Panc1 (cell line): ENCODE data around the gene OR6Y1. TPM values are rescaled to one million over a fixed set of nuclear protein-coding genes. Genes with fewer than 3 reads are reported as not detected.

ENCODE experiments used
- ATAC-seq: fragments of 200-7000 bp; cut with Tn5 transposase; 2 replicates; pipeline ENCODE4 v1.9.1; 2020; ENCODE audit warnings: mild to moderate bottlenecking, moderate library complexity
- BruUV-seq: library from RNA; stranded (reverse); fragments of 400-500 nt; replicated peaks from 2 replicates; lab custom pipeline; 2021; lab: Mats Ljungman, UMichigan
- CTCF ChIA-PET: fragments of 300-600 bp; sonication (Branson Sonifier 250); formaldehyde crosslinking; loops from one replicate; lab custom pipeline; 2022; ENCODE audit warnings: antibody characterized with exemption; lab: Charles Lee
- POLR2A ChIA-PET: fragments of 300-600 bp; sonication (Branson Sonifier 250); formaldehyde crosslinking; loops from one replicate; lab custom pipeline; 2022; ENCODE audit warnings: antibody characterized with exemption; lab: Charles Lee
- DNase-seq: peaks from one replicate; pipeline ENCODE4 v3.0.0-alpha.2; 2010; ENCODE audit warnings: low read depth, low spot score
- H3K27ac ChIP-seq: 2 replicates; pipeline ENCODE4 v1.5.1; 2011; ENCODE audit warnings: mild to moderate bottlenecking, low read length, inconsistent platforms
- H3K27me3 ChIP-seq: fragments of 200-500 bp; sonication (Bioruptor generic); 2 replicates; pipeline ENCODE4 v1.6.0; 2014; ENCODE audit warnings: low read length, inconsistent platforms; ENCODE audit not compliant: control insufficient read depth, insufficient read depth
- H3K36me3 ChIP-seq: fragments of 200-500 bp; sonication (Bioruptor generic); 2 replicates; pipeline ENCODE4 v1.5.1; 2014; ENCODE audit warnings: inconsistent platforms, mild to moderate bottlenecking, low read length, moderate library complexity; ENCODE audit not compliant: control insufficient read depth, insufficient read depth
- H3K4me1 ChIP-seq: 2 replicates; pipeline ENCODE4 v1.5.1; 2011; ENCODE audit warnings: inconsistent platforms, mild to moderate bottlenecking, low read length, moderate library complexity; ENCODE audit not compliant: control insufficient read depth, insufficient read depth
- H3K4me3 ChIP-seq, 2 experiments: 2 replicates each; pipeline ENCODE4 v1.5.1; 2011 to 2012; ENCODE audit warnings: low read depth in 2 of 2, low read length in 2 of 2, mild to moderate bottlenecking in 2 of 2, inconsistent platforms in 1 of 2, moderate library complexity in 1 of 2
- H3K9me3 ChIP-seq: fragments of 200-500 bp; sonication (Bioruptor generic); 2 replicates; pipeline ENCODE4 v1.5.1; 2014; ENCODE audit warnings: low read depth, mild to moderate bottlenecking, inconsistent platforms, low read length, moderate library complexity; ENCODE audit not compliant: control insufficient read depth, insufficient read depth
- POLR2AphosphoS5 ChIP-seq: IDR thresholded peaks from 2 replicates; pipeline ENCODE4 v1.6.1; 2012; ENCODE audit warnings: mild to moderate bottlenecking, low read depth, low read length, moderate library complexity
- SIN3A ChIP-seq: IDR thresholded peaks from 2 replicates; pipeline ENCODE4 v1.6.1; 2012; ENCODE audit warnings: low read depth, mild to moderate bottlenecking, low read length, moderate library complexity, borderline replicate concordance; ENCODE audit not compliant: insufficient read depth
- TCF7L2 ChIP-seq: IDR thresholded peaks from 2 replicates; pipeline ENCODE4 v1.6.1; 2011; ENCODE audit warnings: mild to moderate bottlenecking, low read depth, low read length, inconsistent platforms
- in situ Hi-C: cut with HindIII; loops from 2 replicates; pipeline ENCODE4 v1.10.0; 2016; ENCODE audit warnings: low sequenced_read_pairs, low pct_unique_long_range_greater_than_20kb
- intact Hi-C: fragments of 100-400 bp; cut with micrococcal nuclease; formaldehyde crosslinking; loops from one replicate; pipeline ENCODE4 v1.10.0; 2022; ENCODE audit not compliant: unreplicated experiment
- total RNA-seq: library from RNA; stranded (reverse); gene quantifications from one replicate; pipeline ENCODE4 v1.2.1, GENCODE V29; 2021; ENCODE audit not compliant: unreplicated experiment
- TF ChIP-seq, protein P1 (sequence below): fragments of 450-650 bp; IDR thresholded peaks from 2 replicates; pipeline ENCODE4 v1.5.1; 2017; ENCODE audit warnings: mild to moderate bottlenecking
- TF ChIP-seq, protein P2 (sequence below), 2 experiments: IDR thresholded peaks; 2 replicates each; pipeline ENCODE4 v1.6.1; 2011 to 2012; ENCODE audit warnings: low read depth in 2 of 2, control low read depth in 1 of 2, low read length in 1 of 2, mild to moderate bottlenecking in 1 of 2, moderate library complexity in 1 of 2; ENCODE audit not compliant: insufficient read depth in 1 of 2

The OR6Y1 gene
- total RNA-seq, 1 experiment from 2014 or later = not detected

DNA sequence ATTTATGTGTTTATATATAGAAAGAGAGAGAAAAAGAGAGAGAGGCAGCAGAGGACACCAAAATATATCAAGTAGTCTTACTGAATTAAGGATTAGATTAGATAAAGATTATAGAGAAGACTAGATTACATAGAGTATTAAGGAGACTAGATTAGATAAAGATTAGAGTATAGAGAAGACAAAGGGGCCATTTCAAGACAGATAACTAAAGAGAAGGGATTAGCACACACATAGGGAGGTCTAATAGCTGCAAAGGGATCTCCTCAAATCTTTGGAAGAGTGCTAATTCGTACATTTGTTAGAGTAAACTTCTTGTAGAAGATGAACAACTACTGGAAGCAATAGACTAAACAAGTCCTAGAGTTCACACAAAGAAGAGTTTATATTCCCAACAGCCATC is 34.2 kb downstream of the OR6Y1 start:
- ChIA-PET POLR2A (no interaction called here), CTCF (no interaction called here)
- no peaks in the 10 kb centered on the region for H3K4me1 ChIP-seq
- in situ Hi-C loops = no loop called here
- no peak overlapping the region for H3K4me3 ChIP-seq
- TF ChIP-seq SIN3A = no peak
- TF ChIP-seq, protein P1, sequence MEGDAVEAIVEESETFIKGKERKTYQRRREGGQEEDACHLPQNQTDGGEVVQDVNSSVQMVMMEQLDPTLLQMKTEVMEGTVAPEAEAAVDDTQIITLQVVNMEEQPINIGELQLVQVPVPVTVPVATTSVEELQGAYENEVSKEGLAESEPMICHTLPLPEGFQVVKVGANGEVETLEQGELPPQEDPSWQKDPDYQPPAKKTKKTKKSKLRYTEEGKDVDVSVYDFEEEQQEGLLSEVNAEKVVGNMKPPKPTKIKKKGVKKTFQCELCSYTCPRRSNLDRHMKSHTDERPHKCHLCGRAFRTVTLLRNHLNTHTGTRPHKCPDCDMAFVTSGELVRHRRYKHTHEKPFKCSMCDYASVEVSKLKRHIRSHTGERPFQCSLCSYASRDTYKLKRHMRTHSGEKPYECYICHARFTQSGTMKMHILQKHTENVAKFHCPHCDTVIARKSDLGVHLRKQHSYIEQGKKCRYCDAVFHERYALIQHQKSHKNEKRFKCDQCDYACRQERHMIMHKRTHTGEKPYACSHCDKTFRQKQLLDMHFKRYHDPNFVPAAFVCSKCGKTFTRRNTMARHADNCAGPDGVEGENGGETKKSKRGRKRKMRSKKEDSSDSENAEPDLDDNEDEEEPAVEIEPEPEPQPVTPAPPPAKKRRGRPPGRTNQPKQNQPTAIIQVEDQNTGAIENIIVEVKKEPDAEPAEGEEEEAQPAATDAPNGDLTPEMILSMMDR = no peak
- TF ChIP-seq, protein P2, sequence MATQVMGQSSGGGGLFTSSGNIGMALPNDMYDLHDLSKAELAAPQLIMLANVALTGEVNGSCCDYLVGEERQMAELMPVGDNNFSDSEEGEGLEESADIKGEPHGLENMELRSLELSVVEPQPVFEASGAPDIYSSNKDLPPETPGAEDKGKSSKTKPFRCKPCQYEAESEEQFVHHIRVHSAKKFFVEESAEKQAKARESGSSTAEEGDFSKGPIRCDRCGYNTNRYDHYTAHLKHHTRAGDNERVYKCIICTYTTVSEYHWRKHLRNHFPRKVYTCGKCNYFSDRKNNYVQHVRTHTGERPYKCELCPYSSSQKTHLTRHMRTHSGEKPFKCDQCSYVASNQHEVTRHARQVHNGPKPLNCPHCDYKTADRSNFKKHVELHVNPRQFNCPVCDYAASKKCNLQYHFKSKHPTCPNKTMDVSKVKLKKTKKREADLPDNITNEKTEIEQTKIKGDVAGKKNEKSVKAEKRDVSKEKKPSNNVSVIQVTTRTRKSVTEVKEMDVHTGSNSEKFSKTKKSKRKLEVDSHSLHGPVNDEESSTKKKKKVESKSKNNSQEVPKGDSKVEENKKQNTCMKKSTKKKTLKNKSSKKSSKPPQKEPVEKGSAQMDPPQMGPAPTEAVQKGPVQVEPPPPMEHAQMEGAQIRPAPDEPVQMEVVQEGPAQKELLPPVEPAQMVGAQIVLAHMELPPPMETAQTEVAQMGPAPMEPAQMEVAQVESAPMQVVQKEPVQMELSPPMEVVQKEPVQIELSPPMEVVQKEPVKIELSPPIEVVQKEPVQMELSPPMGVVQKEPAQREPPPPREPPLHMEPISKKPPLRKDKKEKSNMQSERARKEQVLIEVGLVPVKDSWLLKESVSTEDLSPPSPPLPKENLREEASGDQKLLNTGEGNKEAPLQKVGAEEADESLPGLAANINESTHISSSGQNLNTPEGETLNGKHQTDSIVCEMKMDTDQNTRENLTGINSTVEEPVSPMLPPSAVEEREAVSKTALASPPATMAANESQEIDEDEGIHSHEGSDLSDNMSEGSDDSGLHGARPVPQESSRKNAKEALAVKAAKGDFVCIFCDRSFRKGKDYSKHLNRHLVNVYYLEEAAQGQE (IDR thresholded peaks at IDR 0.05; ENCODE audit: insufficient read depth in 1 of 2, low read depth in 2 of 2, low read length in 1 of 2) = no peak
- no peak for TF ChIP-seq POLR2AphosphoS5
- no peak for TF ChIP-seq TCF7L2
- DNase-seq = no peak
- H3K27me3 ChIP-seq = no peaks in the 10 kb centered on the region
- H3K27ac ChIP-seq = no peak overlapping the region
- intact Hi-C loops = no loop called here
- H3K9me3 ChIP-seq = no peaks in the 10 kb centered on the region
- BruUV-seq = no TSS peak
- H3K36me3 ChIP-seq = no peaks in the 10 kb centered on the region
- no peak for ATAC-seq

DNA sequence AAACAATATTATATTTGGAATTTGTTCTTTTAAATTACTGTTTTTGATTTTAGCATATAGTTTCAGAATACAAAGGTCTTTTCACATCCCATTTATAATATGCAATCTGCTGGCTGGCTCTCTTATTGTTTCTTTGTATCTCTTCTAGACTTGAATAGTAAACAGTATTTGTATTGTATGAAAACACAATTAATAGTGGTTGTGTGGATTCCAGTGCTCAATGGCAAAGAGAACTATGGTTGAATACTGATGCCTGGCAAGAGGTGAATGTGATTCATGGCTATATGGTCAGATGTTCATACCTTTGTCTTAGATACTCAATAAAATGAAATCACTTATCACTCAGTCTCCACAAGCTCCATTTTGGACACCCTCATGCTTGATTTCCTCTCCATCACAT is 37.2 kb downstream of the OR6Y1 start:
- no peaks in the 10 kb centered on the region for H3K36me3 ChIP-seq
- H3K4me1 ChIP-seq = no peaks in the 10 kb centered on the region
- CTCF ChIA-PET = no interaction called here
- no peak for DNase-seq
- H3K27ac ChIP-seq = no peak overlapping the region
- no peak overlapping the region for H3K4me3 ChIP-seq
- no TSS peak for BruUV-seq
- ATAC-seq = no peak
- intact Hi-C loops = no loop called here
- TF ChIP-seq TCF7L2 (no peak), POLR2AphosphoS5 (no peak), SIN3A (no peak)
- TF ChIP-seq, protein P2 (IDR thresholded peaks at IDR 0.05; ENCODE audit: insufficient read depth in 1 of 2, low read depth in 2 of 2, low read length in 1 of 2) = no peak
- TF ChIP-seq, protein P1 = no peak
- H3K27me3 ChIP-seq = no peaks in the 10 kb centered on the region
- POLR2A ChIA-PET = no interaction called here
- H3K9me3 ChIP-seq = no peaks in the 10 kb centered on the region
- in situ Hi-C loops = no loop called here
